IMR-90 (cell line): ENCODE data around the gene IVL. TPM values are rescaled to one million over a fixed set of nuclear protein-coding genes. Genes with fewer than 3 reads are reported as not detected.

Source experiments
- ATAC-seq: fragments of 200-7000 bp; cut with Tn5 transposase; 2 replicates; pipeline ENCODE4 v1.9.1; 2020; ENCODE audit warnings: low read depth, mild to moderate bottlenecking, moderate library complexity
- BruUV-seq: library from RNA; stranded (reverse); fragments of 400-500 nt; replicated peaks from 2 replicates; lab custom pipeline; 2021; lab: Mats Ljungman, UMichigan
- CTCF ChIA-PET: fragments of 300-600 bp; formaldehyde crosslinking; extraction: SDS; loops from one replicate; lab custom pipeline; 2021; ENCODE audit warnings: antibody characterized with exemption; lab: Yijun Ruan, JAX
- POLR2A ChIA-PET: fragments of 300-600 bp; sonication (Branson Sonifier 250); formaldehyde crosslinking; loops from one replicate; lab custom pipeline; 2022; ENCODE audit warnings: antibody characterized with exemption; ENCODE audit not compliant: unreplicated experiment; lab: Charles Lee
- DNase-seq: peaks from one replicate; pipeline ENCODE4 v3.0.0; 2013
- H2AFZ ChIP-seq: replicated peaks from 2 replicates; pipeline ENCODE3; 2013; ENCODE audit warnings: low read length, mild to moderate bottlenecking; ENCODE audit not compliant: poor library complexity
- H2AK5ac ChIP-seq: 2 replicates; pipeline ENCODE4 v1.6.1; 2013; ENCODE audit warnings: low read depth, low read length, inconsistent platforms
- H2AK9ac ChIP-seq: replicated peaks from 2 replicates; pipeline ENCODE3; 2013; ENCODE audit warnings: mild to moderate bottlenecking, low read depth, low read length, moderate library complexity; ENCODE audit not compliant: poor library complexity
- H2BK120ac ChIP-seq: 2 replicates; pipeline ENCODE4 v1.6.1; 2013; ENCODE audit warnings: low read depth, low read length, inconsistent platforms
- H2BK15ac ChIP-seq: 3 replicates; pipeline ENCODE4 v1.6.1; 2013; ENCODE audit warnings: low read depth, low read length, inconsistent platforms
- H2BK20ac ChIP-seq: 2 replicates; pipeline ENCODE4 v1.6.1; 2013; ENCODE audit warnings: low read depth, mild to moderate bottlenecking, inconsistent platforms, low read length, moderate library complexity
- H2BK5ac ChIP-seq: 2 replicates; pipeline ENCODE4 v1.6.1; 2013; ENCODE audit warnings: mild to moderate bottlenecking, low read depth, low read length, inconsistent platforms; ENCODE audit not compliant: poor library complexity, severe bottlenecking
- H3K14ac ChIP-seq: replicated peaks from 2 replicates; pipeline ENCODE4 v1.6.1; 2013; ENCODE audit warnings: low read depth, low read length, inconsistent platforms
- H3K18ac ChIP-seq: 2 replicates; pipeline ENCODE4 v1.6.1; 2013; ENCODE audit warnings: low read depth, low read length, control low read depth
- H3K23ac ChIP-seq: 2 replicates; pipeline ENCODE4 v1.6.1; 2013; ENCODE audit warnings: low read depth, low read length, inconsistent platforms
- H3K27ac ChIP-seq: 2 replicates; pipeline ENCODE4 v1.5.1; 2013; ENCODE audit warnings: mild to moderate bottlenecking, control low read depth, low read length; ENCODE audit not compliant: insufficient read depth
- H3K27me3 ChIP-seq: 2 replicates; pipeline ENCODE4 v1.6.1; 2013; ENCODE audit warnings: low read length; ENCODE audit not compliant: control insufficient read depth, insufficient read depth
- H3K36me3 ChIP-seq: 2 replicates; pipeline ENCODE4 v1.6.1; 2013; ENCODE audit warnings: low read length, mixed read lengths; ENCODE audit not compliant: control insufficient read depth, insufficient read depth
- H3K4ac ChIP-seq: 2 replicates; pipeline ENCODE4 v1.6.1; 2013; ENCODE audit warnings: low read depth, low read length, inconsistent platforms
- H3K4me1 ChIP-seq: 2 replicates; pipeline ENCODE4 v1.6.1; 2013; ENCODE audit warnings: low read length, mixed read lengths; ENCODE audit not compliant: control insufficient read depth, insufficient read depth
- H3K4me2 ChIP-seq: 2 replicates; pipeline ENCODE4 v1.6.1; 2013; ENCODE audit warnings: low read depth, mild to moderate bottlenecking, control low read depth, low read length, moderate library complexity
- H3K4me3 ChIP-seq: 2 replicates; pipeline ENCODE4 v1.5.1; 2013; ENCODE audit warnings: low read depth, mild to moderate bottlenecking, control low read depth, low read length, moderate library complexity; ENCODE audit not compliant: insufficient read depth
- H3K56ac ChIP-seq: 2 replicates; pipeline ENCODE4 v1.6.1; 2013; ENCODE audit warnings: low read length, inconsistent platforms; ENCODE audit not compliant: insufficient read depth; ENCODE audit errors: extremely low read depth
- H3K79me1 ChIP-seq, 2 experiments: 2 replicates each; pipeline ENCODE4 v1.6.1; 2013; ENCODE audit warnings: low read length in 2 of 2, inconsistent platforms in 1 of 2, low read depth in 1 of 2
- H3K9ac ChIP-seq: 2 replicates; pipeline ENCODE4 v1.6.1; 2013; ENCODE audit warnings: low read depth, low read length, control low read depth
- H3K9me1 ChIP-seq: 2 replicates; pipeline ENCODE4 v1.6.1; 2013; ENCODE audit warnings: low read length, inconsistent platforms; ENCODE audit not compliant: insufficient read depth
- H3K9me3 ChIP-seq: 2 replicates; pipeline ENCODE4 v1.6.1; 2013; ENCODE audit warnings: low read length; ENCODE audit not compliant: control insufficient read depth, insufficient read depth
- H4K20me1 ChIP-seq: 2 replicates; pipeline ENCODE4 v1.6.1; 2013; ENCODE audit warnings: low read length, inconsistent platforms; ENCODE audit not compliant: insufficient read depth
- H4K5ac ChIP-seq: 2 replicates; pipeline ENCODE4 v1.6.1; 2013; ENCODE audit warnings: mild to moderate bottlenecking, low read depth, low read length, control low read depth
- H4K8ac ChIP-seq, 2 experiments: 2 replicates each; pipeline ENCODE4 v1.6.1; 2013; ENCODE audit warnings: low read depth in 2 of 2, low read length in 2 of 2, control low read depth in 1 of 2, inconsistent platforms in 1 of 2
- H4K91ac ChIP-seq: 2 replicates; pipeline ENCODE4 v1.6.1; 2013; ENCODE audit warnings: low read depth, low read length, inconsistent platforms; ENCODE audit not compliant: insufficient read depth
- BHLHE40 ChIP-seq: fragments of 150-350 bp; IDR thresholded peaks from 2 replicates; pipeline ENCODE4 v1.6.1; 2016; ENCODE audit warnings: mild to moderate bottlenecking, low read depth, low read length
- CEBPB ChIP-seq: IDR thresholded peaks from 2 replicates; pipeline ENCODE4 v1.6.1; 2012; ENCODE audit warnings: low read depth, low read length, improper control_type of control experiment
- CHD1 ChIP-seq: IDR thresholded peaks from 2 replicates; pipeline ENCODE4 v1.6.1; 2012; ENCODE audit warnings: low read depth, low read length, improper control_type of control experiment
- FOS ChIP-seq: fragments of 150-350 bp; IDR thresholded peaks from 2 replicates; pipeline ENCODE4 v1.6.1; 2016; ENCODE audit warnings: low read depth, low read length
- MAFK ChIP-seq: IDR thresholded peaks from 2 replicates; pipeline ENCODE4 v1.6.1; 2012; ENCODE audit warnings: low read depth, low read length, improper control_type of control experiment
- MAZ ChIP-seq: IDR thresholded peaks from 2 replicates; pipeline ENCODE4 v1.6.1; 2012; ENCODE audit warnings: low read depth, mild to moderate bottlenecking, low read length, improper control_type of control experiment, moderate library complexity, borderline replicate concordance
- MXI1 ChIP-seq: IDR thresholded peaks from 2 replicates; pipeline ENCODE4 v1.6.1; 2012; ENCODE audit warnings: low read depth, mild to moderate bottlenecking, low read length, moderate library complexity, borderline replicate concordance
- NFE2L2 ChIP-seq: fragments of 150-350 bp; IDR thresholded peaks from 2 replicates; pipeline ENCODE4 v1.6.1; 2016; ENCODE audit warnings: low read depth, mild to moderate bottlenecking, low read length
- POLR2A ChIP-seq: IDR thresholded peaks from 2 replicates; pipeline ENCODE4 v1.6.1; 2012; ENCODE audit warnings: mild to moderate bottlenecking, low read depth, low read length
- RAD21 ChIP-seq: IDR thresholded peaks from 2 replicates; pipeline ENCODE4 v1.6.1; 2012; ENCODE audit warnings: low read length, improper control_type of control experiment
- RCOR1 ChIP-seq: IDR thresholded peaks from 2 replicates; pipeline ENCODE4 v1.6.1; 2012; ENCODE audit warnings: mild to moderate bottlenecking, low read length, improper control_type of control experiment; ENCODE audit not compliant: insufficient replicate concordance
- RFX5 ChIP-seq: IDR thresholded peaks from 2 replicates; pipeline ENCODE4 v1.8.0; 2012; ENCODE audit warnings: low read depth, mild to moderate bottlenecking, low read length, moderate library complexity
- SMC3 ChIP-seq: fragments of 150-350 bp; IDR thresholded peaks from 2 replicates; pipeline ENCODE4 v1.6.1; 2016; ENCODE audit warnings: low read depth, mild to moderate bottlenecking, antibody characterized with exemption, low read length, moderate library complexity
- WGBS, 2 experiments: methylation state at CpG; one replicate each; pipeline versions ENCODE4 v1.1.5 to v1.1.7; 2013; ENCODE audit warnings: missing lambda C conversion rate in 2 of 2; ENCODE audit not compliant: insufficient read length in 1 of 2; ENCODE audit errors: extremely low coverage in 2 of 2; 5-methylcytosine and 5-hydroxymethylcytosine counted together
- dilution Hi-C: fragments of 300-500 bp; cut with HindIII; formaldehyde crosslinking; loops from one replicate; pipeline ENCODE4 v1.14.3; 2018; ENCODE audit warnings: low sequenced_read_pairs; ENCODE audit not compliant: unreplicated experiment
- in situ Hi-C: fragments of 300-500 bp; cut with MboI; formaldehyde crosslinking; loops from 3 replicates; pipeline ENCODE4 v1.14.3; 2019; ENCODE audit warnings: low sequenced_read_pairs, inconsistent platforms, mixed read lengths
- intact Hi-C: fragments of 100-400 bp; cut with micrococcal nuclease; formaldehyde crosslinking; loops from 2 replicates; pipeline ENCODE4 v1.10.0; 2022
- polyA plus RNA-seq, 3 experiments: library from polyadenylated mRNA; depleted of rRNA; stranded (reverse); fragments of >200 nt; gene quantifications; 2 replicates each; pipeline ENCODE4 v1.2.3, GENCODE V29; 2012; ENCODE audit warnings: low replicate concordance in 1 of 3
- total RNA-seq: library from RNA; depleted of rRNA; stranded (reverse); fragments of >200 nt; gene quantifications from 2 replicates; pipeline ENCODE4 v1.2.3, GENCODE V29; 2012
- TF ChIP-seq, protein P1 (sequence below): conservative IDR thresholded peaks from 2 replicates; pipeline ENCODE4 v1.5.1; 2012; ENCODE audit warnings: mild to moderate bottlenecking, low read depth, low read length, improper control_type of control experiment
- TF ChIP-seq, protein P2 (sequence below): fragments of 150-350 bp; IDR thresholded peaks from 2 replicates; pipeline ENCODE4 v1.6.1; 2016; ENCODE audit warnings: low read depth, mild to moderate bottlenecking, low read length, moderate library complexity, borderline replicate concordance
- TF ChIP-seq, protein P3 (sequence below): fragments of 150-350 bp; IDR thresholded peaks from 2 replicates; pipeline ENCODE4 v1.6.1; 2017; ENCODE audit warnings: mild to moderate bottlenecking, antibody characterized with exemption, low read length, low read depth

The IVL gene
- total and polyA plus RNA-seq, 2 of the 4 experiments (the other 2 are of a cell fraction), result not detected

DNA sequence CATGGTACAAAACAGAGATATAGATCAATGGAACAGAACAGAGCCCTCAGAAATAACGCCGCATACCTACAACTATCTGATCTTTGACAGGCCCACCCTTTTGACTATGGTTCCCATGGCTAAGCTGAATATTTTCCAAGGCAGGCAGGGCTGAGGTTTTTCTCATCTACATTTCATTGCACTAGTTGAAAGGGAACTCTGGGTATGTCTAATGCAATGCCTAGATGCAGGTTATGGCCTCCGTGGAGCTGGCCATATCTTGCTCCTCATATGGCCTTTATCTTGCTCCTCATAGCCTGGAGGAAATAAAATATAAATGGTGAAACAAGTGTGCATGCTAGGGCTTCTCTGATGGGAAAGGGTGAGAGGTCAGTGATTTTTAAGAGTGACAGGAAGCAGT lies 49.2 kb downstream of the IVL start:
- no peaks in the 10 kb centered on the region for H3K27me3 ChIP-seq
- no CpG with 5 or more reads among the region's 3 CpGs for WGBS, 2 experiments
- no peak overlapping the region for H4K5ac ChIP-seq
- no peak overlapping the region for H3K27ac ChIP-seq
- ChIA-PET POLR2A (no interaction called here), CTCF (no interaction called here)
- H3K9ac ChIP-seq, result no peak overlapping the region
- intact Hi-C loops, result no loop called here
- no peaks in the 10 kb centered on the region for H3K9me1 ChIP-seq
- no peak overlapping the region for H3K23ac ChIP-seq
- no peak overlapping the region for H4K91ac ChIP-seq
- H2AK5ac ChIP-seq, result no peak overlapping the region
- H3K4me2 ChIP-seq, result no peak overlapping the region
- no peak overlapping the region for H2AK9ac ChIP-seq
- no peaks in the 10 kb centered on the region for H3K36me3 ChIP-seq
- H2BK20ac ChIP-seq, result no peak overlapping the region
- in situ Hi-C loops, result no loop called here
- H3K56ac ChIP-seq, result no peak overlapping the region
- no peaks in the 10 kb centered on the region for H3K79me1 ChIP-seq
- no peak overlapping the region for H2AFZ ChIP-seq
- no peak overlapping the region for H2BK15ac ChIP-seq
- H4K8ac ChIP-seq, result no peak overlapping the region
- H2BK120ac ChIP-seq, result no peak overlapping the region
- ATAC-seq (no peak), DNase-seq (no peak)
- H3K18ac ChIP-seq, result no peak overlapping the region
- H2BK5ac ChIP-seq, result no peak overlapping the region
- H3K4me3 ChIP-seq, result no peak overlapping the region
- H4K20me1 ChIP-seq, result no peaks in the 10 kb centered on the region
- dilution Hi-C loops, result no loop called here
- H3K4me1 ChIP-seq, result no peaks in the 10 kb centered on the region
- no peak overlapping the region for H3K4ac ChIP-seq
- BruUV-seq, result no TSS peak
- TF ChIP-seq MXI1 (no peak), RFX5 (no peak), POLR2A (no peak), FOS (no peak), CEBPB (no peak), NFE2L2 (no peak), RCOR1 (no peak), MAFK (no peak), MAZ (no peak), CHD1 (no peak), SMC3 (no peak), BHLHE40 (no peak), RAD21 (no peak)
- TF ChIP-seq, protein P1, sequence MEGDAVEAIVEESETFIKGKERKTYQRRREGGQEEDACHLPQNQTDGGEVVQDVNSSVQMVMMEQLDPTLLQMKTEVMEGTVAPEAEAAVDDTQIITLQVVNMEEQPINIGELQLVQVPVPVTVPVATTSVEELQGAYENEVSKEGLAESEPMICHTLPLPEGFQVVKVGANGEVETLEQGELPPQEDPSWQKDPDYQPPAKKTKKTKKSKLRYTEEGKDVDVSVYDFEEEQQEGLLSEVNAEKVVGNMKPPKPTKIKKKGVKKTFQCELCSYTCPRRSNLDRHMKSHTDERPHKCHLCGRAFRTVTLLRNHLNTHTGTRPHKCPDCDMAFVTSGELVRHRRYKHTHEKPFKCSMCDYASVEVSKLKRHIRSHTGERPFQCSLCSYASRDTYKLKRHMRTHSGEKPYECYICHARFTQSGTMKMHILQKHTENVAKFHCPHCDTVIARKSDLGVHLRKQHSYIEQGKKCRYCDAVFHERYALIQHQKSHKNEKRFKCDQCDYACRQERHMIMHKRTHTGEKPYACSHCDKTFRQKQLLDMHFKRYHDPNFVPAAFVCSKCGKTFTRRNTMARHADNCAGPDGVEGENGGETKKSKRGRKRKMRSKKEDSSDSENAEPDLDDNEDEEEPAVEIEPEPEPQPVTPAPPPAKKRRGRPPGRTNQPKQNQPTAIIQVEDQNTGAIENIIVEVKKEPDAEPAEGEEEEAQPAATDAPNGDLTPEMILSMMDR, result no peak
- TF ChIP-seq, protein P2, sequence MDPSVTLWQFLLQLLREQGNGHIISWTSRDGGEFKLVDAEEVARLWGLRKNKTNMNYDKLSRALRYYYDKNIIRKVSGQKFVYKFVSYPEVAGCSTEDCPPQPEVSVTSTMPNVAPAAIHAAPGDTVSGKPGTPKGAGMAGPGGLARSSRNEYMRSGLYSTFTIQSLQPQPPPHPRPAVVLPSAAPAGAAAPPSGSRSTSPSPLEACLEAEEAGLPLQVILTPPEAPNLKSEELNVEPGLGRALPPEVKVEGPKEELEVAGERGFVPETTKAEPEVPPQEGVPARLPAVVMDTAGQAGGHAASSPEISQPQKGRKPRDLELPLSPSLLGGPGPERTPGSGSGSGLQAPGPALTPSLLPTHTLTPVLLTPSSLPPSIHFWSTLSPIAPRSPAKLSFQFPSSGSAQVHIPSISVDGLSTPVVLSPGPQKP, result no peak
- TF ChIP-seq, protein P3, sequence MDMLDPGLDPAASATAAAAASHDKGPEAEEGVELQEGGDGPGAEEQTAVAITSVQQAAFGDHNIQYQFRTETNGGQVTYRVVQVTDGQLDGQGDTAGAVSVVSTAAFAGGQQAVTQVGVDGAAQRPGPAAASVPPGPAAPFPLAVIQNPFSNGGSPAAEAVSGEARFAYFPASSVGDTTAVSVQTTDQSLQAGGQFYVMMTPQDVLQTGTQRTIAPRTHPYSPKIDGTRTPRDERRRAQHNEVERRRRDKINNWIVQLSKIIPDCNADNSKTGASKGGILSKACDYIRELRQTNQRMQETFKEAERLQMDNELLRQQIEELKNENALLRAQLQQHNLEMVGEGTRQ, result no peak
- no peaks in the 10 kb centered on the region; the same call in 1 of the 2 replicates for H3K9me3 ChIP-seq
- H3K14ac ChIP-seq, result no peak overlapping the region
